H9 (cell line): Measurements from ENCODE around the gene SLC49A4. TPM values are rescaled to one million over a fixed set of nuclear protein-coding genes. Genes with fewer than 3 reads are reported as not detected.

Experiments
- DNase-seq: peaks from one replicate; pipeline ENCODE4 v3.0.0-alpha.2; 2017
- H2AFZ ChIP-seq: one replicate; pipeline ENCODE4 v1.6.1; 2013; ENCODE audit warnings: mild to moderate bottlenecking, low read length, control low read depth, moderate library complexity
- H2AK5ac ChIP-seq: 2 replicates; pipeline ENCODE4 v1.6.1; 2013; ENCODE audit warnings: low read length, control low read depth, mixed read lengths; ENCODE audit not compliant: insufficient read length
- H2BK120ac ChIP-seq: one replicate; pipeline ENCODE4 v1.6.1; 2013; ENCODE audit warnings: low read depth, mild to moderate bottlenecking, low read length, control low read depth, inconsistent platforms; ENCODE audit not compliant: poor library complexity, severe bottlenecking
- H2BK12ac ChIP-seq: 2 replicates; pipeline ENCODE4 v1.6.1; 2013; ENCODE audit warnings: low read length, control low read depth, mixed read lengths, low read depth; ENCODE audit not compliant: insufficient read length
- H2BK15ac ChIP-seq: 2 replicates; pipeline ENCODE4 v1.6.1; 2013; ENCODE audit warnings: low read depth, low read length, control low read depth
- H2BK20ac ChIP-seq: one replicate; pipeline ENCODE4 v1.6.1; 2013; ENCODE audit warnings: low read depth, mild to moderate bottlenecking, low read length, control low read depth, inconsistent platforms; ENCODE audit not compliant: poor library complexity, severe bottlenecking
- H2BK5ac ChIP-seq: 2 replicates; pipeline ENCODE4 v1.6.1; 2013; ENCODE audit warnings: low read length, control low read depth, mixed read lengths; ENCODE audit not compliant: insufficient read length
- H3K14ac ChIP-seq: 2 replicates; pipeline ENCODE4 v1.6.1; 2013; ENCODE audit warnings: low read length, control low read depth; ENCODE audit not compliant: insufficient read depth
- H3K18ac ChIP-seq: 2 replicates; pipeline ENCODE4 v1.6.1; 2013; ENCODE audit warnings: low read depth, mild to moderate bottlenecking, mixed read lengths, low read length, control low read depth; ENCODE audit not compliant: insufficient read length
- H3K23ac ChIP-seq: 2 replicates; pipeline ENCODE4 v1.6.1; 2013; ENCODE audit warnings: low read length, control low read depth, mixed read lengths, low read depth; ENCODE audit not compliant: insufficient read length
- H3K23me2 ChIP-seq: 2 replicates; pipeline ENCODE4 v1.6.1; 2013; ENCODE audit warnings: low read depth, mild to moderate bottlenecking, mixed read lengths, low read length, control low read depth; ENCODE audit not compliant: insufficient read length, poor library complexity, severe bottlenecking
- H3K27ac ChIP-seq: 2 replicates; pipeline ENCODE4 v1.5.1; 2013; ENCODE audit warnings: low read length, control low read depth, mixed read lengths, low read depth; ENCODE audit not compliant: insufficient read length
- H3K27me3 ChIP-seq: 2 replicates; pipeline ENCODE4 v1.6.1; 2013; ENCODE audit warnings: low read length, control low read depth, inconsistent platforms; ENCODE audit not compliant: insufficient read depth
- H3K4ac ChIP-seq: 2 replicates; pipeline ENCODE4 v1.6.1; 2013; ENCODE audit warnings: low read depth, mild to moderate bottlenecking, control low read depth, inconsistent platforms, low read length, moderate library complexity
- H3K4me1 ChIP-seq: 2 replicates; pipeline ENCODE4 v1.6.1; 2013; ENCODE audit warnings: low read length, control low read depth, inconsistent platforms; ENCODE audit not compliant: insufficient read depth
- H3K4me2 ChIP-seq: 2 replicates; pipeline ENCODE4 v1.6.1; 2013; ENCODE audit warnings: low read length, control low read depth, mixed read lengths; ENCODE audit not compliant: insufficient read length, insufficient read depth
- H3K56ac ChIP-seq: 2 replicates; pipeline ENCODE4 v1.6.1; 2013; ENCODE audit warnings: low read depth, mild to moderate bottlenecking, mixed read lengths, low read length, control low read depth; ENCODE audit not compliant: insufficient read length
- H3K79me1 ChIP-seq: 2 replicates; pipeline ENCODE4 v1.6.1; 2013; ENCODE audit warnings: low read depth, mild to moderate bottlenecking, moderate library complexity, low read length, control low read depth, inconsistent platforms; ENCODE audit not compliant: insufficient read depth, poor library complexity, severe bottlenecking
- H3K79me2 ChIP-seq: 2 replicates; pipeline ENCODE4 v1.6.1; 2013; ENCODE audit warnings: low read length, control low read depth, inconsistent platforms; ENCODE audit not compliant: insufficient read depth
- H3K9ac ChIP-seq: 2 replicates; pipeline ENCODE4 v1.6.1; 2013; ENCODE audit warnings: low read length, control low read depth, mixed read lengths; ENCODE audit not compliant: insufficient read length; ENCODE audit errors: extremely low read depth
- H3K9me3 ChIP-seq: one replicate; pipeline ENCODE4 v1.6.1; 2013; ENCODE audit warnings: low read depth, low read length, inconsistent platforms; ENCODE audit not compliant: control insufficient read depth
- H3T11ph ChIP-seq: one replicate; pipeline ENCODE4 v1.6.1; 2013; ENCODE audit warnings: mild to moderate bottlenecking, low read length, control low read depth, inconsistent platforms
- H4K20me1 ChIP-seq: one replicate; pipeline ENCODE4 v1.6.1; 2013; ENCODE audit not compliant: control insufficient read depth, insufficient read length, insufficient read depth
- H4K5ac ChIP-seq: 2 replicates; pipeline ENCODE4 v1.6.1; 2013; ENCODE audit warnings: low read depth, mild to moderate bottlenecking, mixed read lengths, low read length, control low read depth; ENCODE audit not compliant: insufficient read length
- H4K8ac ChIP-seq: replicated peaks from 2 replicates; pipeline ENCODE4 v1.6.1; 2013; ENCODE audit warnings: low read length, control low read depth, mixed read lengths, low read depth; ENCODE audit not compliant: insufficient read length
- H4K91ac ChIP-seq: 2 replicates; pipeline ENCODE4 v1.6.1; 2013; ENCODE audit warnings: low read depth, mild to moderate bottlenecking, moderate library complexity, mixed read lengths, low read length, control low read depth; ENCODE audit not compliant: insufficient read length
- H3K27ac Mint-ChIP-seq, 3 experiments: 2 replicates in 2 of 3; 3 replicates in 1 of 3; pipeline ENCODE4 v1.8.0; 2020 to 2021; ENCODE audit warnings: mixed read lengths in 3 of 3, mild to moderate bottlenecking in 1 of 3, moderate library complexity in 1 of 3
- H3K27me3 Mint-ChIP-seq: 2 replicates; pipeline ENCODE4 v1.8.0; 2021; ENCODE audit warnings: low read depth, mild to moderate bottlenecking, moderate library complexity, mixed read lengths
- H3K36me3 Mint-ChIP-seq, 3 experiments: 2 replicates in 2 of 3; 3 replicates in 1 of 3; pipeline ENCODE4 v1.8.0; 2020 to 2021; ENCODE audit warnings: low read depth in 3 of 3, mixed read lengths in 3 of 3; ENCODE audit not compliant: insufficient read depth in 1 of 3
- H3K4me1 Mint-ChIP-seq, 2 experiments: 2 replicates each; pipeline ENCODE4 v1.8.0; 2020; ENCODE audit warnings: mixed read lengths in 2 of 2
- H3K4me3 Mint-ChIP-seq, 2 experiments: 2 replicates in 1 of 2; 3 replicates in 1 of 2; pipeline ENCODE4 v1.8.0; 2020 to 2021; ENCODE audit warnings: mild to moderate bottlenecking in 2 of 2, mixed read lengths in 2 of 2, moderate library complexity in 1 of 2
- H3K9me3 Mint-ChIP-seq, 2 experiments: 2 replicates in 1 of 2; 3 replicates in 1 of 2; pipeline ENCODE4 v1.8.0; 2020; ENCODE audit warnings: mild to moderate bottlenecking in 2 of 2, mixed read lengths in 2 of 2, moderate library complexity in 1 of 2
- total RNA-seq: library from RNA; stranded (reverse); gene quantifications from 2 replicates; pipeline ENCODE4 v1.2.1, GENCODE V29; 2021
- TF ChIP-seq, protein P1 (sequence below): fragments of 200-600 bp; sonication (generic); conservative IDR thresholded peaks from 3 replicates; pipeline ENCODE4 v1.8.0; 2021; ENCODE audit warnings: antibody characterized with exemption, mild to moderate bottlenecking

Gene SLC49A4
- total RNA-seq, 1 experiment from 2014 or later = 10.7 TPM

DNA sequence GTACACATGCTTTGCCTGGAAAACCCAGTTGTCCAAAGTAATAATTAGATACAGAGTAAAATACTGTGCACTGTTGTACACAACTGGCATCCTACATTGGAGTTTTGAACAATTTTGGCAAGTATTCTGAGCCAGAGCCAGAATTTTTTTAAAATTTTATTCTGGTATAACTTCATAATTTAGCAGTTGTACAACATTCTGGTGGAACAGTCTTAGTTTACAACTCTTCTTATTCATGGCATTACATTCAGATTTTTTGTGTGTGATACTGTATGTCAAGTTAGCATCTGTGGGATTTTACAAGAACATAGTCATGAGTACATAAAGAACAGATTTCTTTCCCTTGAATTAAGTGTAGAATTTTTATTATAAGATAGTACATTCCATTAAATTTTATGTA, 67.5 kb downstream of the SLC49A4 start:
- Mint-ChIP-seq H3K4me3 (no peak overlapping the region), H3K27me3 (no peaks in the 10 kb centered on the region), H3K4me1 (peaks cover 3% of the 10 kb centered on the region in 2 experiments), H3K9me3 (no peaks in the 10 kb centered on the region), H3K36me3 (no peaks in the 10 kb centered on the region; a peak in 1 of 7 replicates), H3K27ac (no peak overlapping the region)
- H3K4me2 ChIP-seq = no peak overlapping the region
- H3K4me1 ChIP-seq = no peaks in the 10 kb centered on the region
- H3K23ac ChIP-seq = no peak overlapping the region
- TF ChIP-seq, protein P1, sequence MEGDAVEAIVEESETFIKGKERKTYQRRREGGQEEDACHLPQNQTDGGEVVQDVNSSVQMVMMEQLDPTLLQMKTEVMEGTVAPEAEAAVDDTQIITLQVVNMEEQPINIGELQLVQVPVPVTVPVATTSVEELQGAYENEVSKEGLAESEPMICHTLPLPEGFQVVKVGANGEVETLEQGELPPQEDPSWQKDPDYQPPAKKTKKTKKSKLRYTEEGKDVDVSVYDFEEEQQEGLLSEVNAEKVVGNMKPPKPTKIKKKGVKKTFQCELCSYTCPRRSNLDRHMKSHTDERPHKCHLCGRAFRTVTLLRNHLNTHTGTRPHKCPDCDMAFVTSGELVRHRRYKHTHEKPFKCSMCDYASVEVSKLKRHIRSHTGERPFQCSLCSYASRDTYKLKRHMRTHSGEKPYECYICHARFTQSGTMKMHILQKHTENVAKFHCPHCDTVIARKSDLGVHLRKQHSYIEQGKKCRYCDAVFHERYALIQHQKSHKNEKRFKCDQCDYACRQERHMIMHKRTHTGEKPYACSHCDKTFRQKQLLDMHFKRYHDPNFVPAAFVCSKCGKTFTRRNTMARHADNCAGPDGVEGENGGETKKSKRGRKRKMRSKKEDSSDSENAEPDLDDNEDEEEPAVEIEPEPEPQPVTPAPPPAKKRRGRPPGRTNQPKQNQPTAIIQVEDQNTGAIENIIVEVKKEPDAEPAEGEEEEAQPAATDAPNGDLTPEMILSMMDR = no peak
- H2AFZ ChIP-seq = no peak overlapping the region
- no peaks in the 10 kb centered on the region for H3K79me2 ChIP-seq
- H2BK15ac ChIP-seq = no peak overlapping the region
- H2BK5ac ChIP-seq = no peak overlapping the region
- H3K18ac ChIP-seq = no peak overlapping the region
- no peak overlapping the region for H4K8ac ChIP-seq
- H3K23me2 ChIP-seq = no peaks in the 10 kb centered on the region
- no peak overlapping the region for H3K27ac ChIP-seq
- H2AK5ac ChIP-seq = no peak overlapping the region
- no peak overlapping the region for H3T11ph ChIP-seq
- DNase-seq = no peak
- no peak overlapping the region for H2BK120ac ChIP-seq
- no peak overlapping the region for H4K5ac ChIP-seq
- H4K20me1 ChIP-seq = no peaks in the 10 kb centered on the region
- no peak overlapping the region for H2BK20ac ChIP-seq
- H3K56ac ChIP-seq = no peak overlapping the region
- no peaks in the 10 kb centered on the region for H3K9me3 ChIP-seq
- no peak overlapping the region for H2BK12ac ChIP-seq
- no peak overlapping the region for H3K9ac ChIP-seq
- H3K4ac ChIP-seq = no peak overlapping the region
- no peaks in the 10 kb centered on the region for H3K79me1 ChIP-seq
- no peaks in the 10 kb centered on the region for H3K27me3 ChIP-seq
- H4K91ac ChIP-seq = no peak overlapping the region
- H3K14ac ChIP-seq = no peak overlapping the region
